Caco-2 (cell line): Measurements from ENCODE around the gene SKAP2. TPM values are rescaled to one million over a fixed set of nuclear protein-coding genes. Genes with fewer than 3 reads are reported as not detected.

ENCODE experiments used
- BruUV-seq: library from RNA; stranded (reverse); fragments of 400-500 nt; replicated peaks from 2 replicates; lab custom pipeline; 2021; lab: Mats Ljungman, UMichigan
- CTCF ChIA-PET: fragments of 300-600 bp; sonication (Branson Sonifier 250); formaldehyde crosslinking; loops from one replicate; lab custom pipeline; 2022; ENCODE audit warnings: antibody characterized with exemption; lab: Charles Lee
- POLR2A ChIA-PET: fragments of 300-600 bp; sonication (Branson Sonifier 250); formaldehyde crosslinking; loops from one replicate; lab custom pipeline; 2022; ENCODE audit warnings: antibody characterized with exemption; lab: Charles Lee
- DNase-seq, 2 experiments: peaks; one replicate each; pipeline versions ENCODE4 v3.0.0 to v3.0.0-alpha.2; 2020 to 2022
- H3K27me3 ChIP-seq: replicated peaks from 2 replicates; pipeline ENCODE4 v1.6.0; 2011; ENCODE audit warnings: low read length; ENCODE audit not compliant: control insufficient read depth, insufficient read depth
- H3K36me3 ChIP-seq: 2 replicates; pipeline ENCODE4 v1.5.1; 2011; ENCODE audit warnings: low read length; ENCODE audit not compliant: control insufficient read depth, insufficient read depth
- H3K4me1 ChIP-seq: fragments of 250-450 bp; sonication (Bioruptor Pico); 2 replicates; pipeline ENCODE4 v1.5.1; 2020; ENCODE audit warnings: mild to moderate bottlenecking
- H3K4me3 ChIP-seq: 2 replicates; pipeline ENCODE4 v1.5.1; 2011; ENCODE audit warnings: low read depth, mild to moderate bottlenecking, control low read depth, low read length
- H3K9me3 ChIP-seq: fragments of 250-450 bp; sonication (Bioruptor Pico); 2 replicates; pipeline ENCODE4 v1.5.1; 2020; ENCODE audit warnings: mild to moderate bottlenecking, moderate library complexity
- H3K27ac Mint-ChIP-seq: one replicate; pipeline ENCODE4 v1.8.0; 2022; ENCODE audit warnings: mixed read lengths; ENCODE audit not compliant: unreplicated experiment
- H3K27me3 Mint-ChIP-seq: one replicate; pipeline ENCODE4 v1.8.0; 2022; ENCODE audit warnings: mixed read lengths; ENCODE audit not compliant: insufficient read depth, unreplicated experiment
- H3K36me3 Mint-ChIP-seq: one replicate; pipeline ENCODE4 v1.8.0; 2022; ENCODE audit warnings: mild to moderate bottlenecking, mixed read lengths; ENCODE audit not compliant: insufficient read depth, unreplicated experiment
- H3K4me1 Mint-ChIP-seq: one replicate; pipeline ENCODE4 v1.8.0; 2022; ENCODE audit warnings: low read depth, mixed read lengths; ENCODE audit not compliant: unreplicated experiment
- H3K4me3 Mint-ChIP-seq: one replicate; pipeline ENCODE4 v1.8.0; 2022; ENCODE audit warnings: mild to moderate bottlenecking, moderate library complexity, mixed read lengths; ENCODE audit not compliant: unreplicated experiment
- H3K9me3 Mint-ChIP-seq: one replicate; pipeline ENCODE4 v1.8.0; 2022; ENCODE audit warnings: mixed read lengths; ENCODE audit not compliant: unreplicated experiment
- CTCF ChIP-seq, 2 experiments: fragments of 200-600 bp in 1 of 2; IDR thresholded peaks; 1 replicate in 1 of 2; 2 replicates in 1 of 2; pipeline versions ENCODE4 v1.5.1 to v1.8.0; 2011 to 2022; ENCODE audit warnings: antibody characterized with exemption in 1 of 2, control low read depth in 1 of 2, inconsistent platforms in 1 of 2, low read depth in 1 of 2, low read length in 1 of 2, mild to moderate bottlenecking in 1 of 2, moderate library complexity in 1 of 2; ENCODE audit not compliant: insufficient read depth in 1 of 2, severe bottlenecking in 1 of 2, unreplicated experiment in 1 of 2
- intact Hi-C: fragments of 100-400 bp; cut with micrococcal nuclease; formaldehyde crosslinking; loops from one replicate; pipeline ENCODE4 v1.10.0; 2022; ENCODE audit not compliant: unreplicated experiment
- total RNA-seq: library from RNA; stranded (reverse); gene quantifications from 2 replicates; pipeline ENCODE4 v1.2.3, GENCODE V29; 2022

Gene SKAP2
- total RNA-seq, 1 experiment from 2014 or later, result 36.2 TPM

- Mint-ChIP-seq H3K27me3 (no peaks in the 10 kb centered on the region), H3K4me1 (no peaks in the 10 kb centered on the region), H3K4me3 (no peak overlapping the region), H3K9me3 (no peaks in the 10 kb centered on the region), H3K36me3 (no peaks in the 10 kb centered on the region), H3K27ac (no peak overlapping the region)
- POLR2A ChIA-PET, result no interaction called here
- Histone ChIP-seq H3K9me3 (no peaks in the 10 kb centered on the region), H3K27me3 (no peaks in the 10 kb centered on the region), H3K36me3 (no peaks in the 10 kb centered on the region), H3K4me3 (no peak overlapping the region), H3K4me1 (0 out of 2 replicates have a peak, but pooled peaks cover 3% of the 10 kb centered on the region)
- TF ChIP-seq CTCF (IDR thresholded peaks at IDR 0.05; ENCODE audit: insufficient read depth in 1 of 2, low read depth in 1 of 2, low read length in 1 of 2, severe bottlenecking in 1 of 2, unreplicated experiment in 1 of 2), result no peak
- CTCF ChIA-PET, result no interaction called here
- intact Hi-C loops, result no loop called here
- BruUV-seq, result no TSS peak
- DNase-seq, result no peak
Measured at GRCh38 chr7:26675143-26675887, 189.1 kb downstream of the SKAP2 start.

- H3K36me3 Mint-ChIP-seq, result no peaks in the 10 kb centered on the region
- H3K36me3 ChIP-seq, result no peaks in the 10 kb centered on the region
- no peaks in the 10 kb centered on the region for H3K4me1 ChIP-seq
- H3K4me3 ChIP-seq, result no peak overlapping the region
- DNase-seq, result no peak
- no peaks in the 10 kb centered on the region for H3K9me3 ChIP-seq
- no peaks in the 10 kb centered on the region for H3K4me1 Mint-ChIP-seq
- TF ChIP-seq CTCF (IDR thresholded peaks at IDR 0.05; ENCODE audit: insufficient read depth in 1 of 2, low read depth in 1 of 2, low read length in 1 of 2, severe bottlenecking in 1 of 2, unreplicated experiment in 1 of 2), result no peak
- no TSS peak for BruUV-seq
- intact Hi-C loops, result no loop called here
- no peak overlapping the region for H3K27ac Mint-ChIP-seq
- H3K4me3 Mint-ChIP-seq, result no peak overlapping the region
- ChIA-PET POLR2A (no interaction called here), CTCF (interaction anchor here (0.7 kb wide), 1 partner anchor 304 kb away, joined by 4 read pairs; no protein-coding TSS in a partner anchor)
- no peaks in the 10 kb centered on the region for H3K27me3 Mint-ChIP-seq
- no peaks in the 10 kb centered on the region for H3K27me3 ChIP-seq
- no peaks in the 10 kb centered on the region for H3K9me3 Mint-ChIP-seq
Measured at GRCh38 chr7:26673858-26674257, 190.5 kb downstream of the SKAP2 start.

DNA sequence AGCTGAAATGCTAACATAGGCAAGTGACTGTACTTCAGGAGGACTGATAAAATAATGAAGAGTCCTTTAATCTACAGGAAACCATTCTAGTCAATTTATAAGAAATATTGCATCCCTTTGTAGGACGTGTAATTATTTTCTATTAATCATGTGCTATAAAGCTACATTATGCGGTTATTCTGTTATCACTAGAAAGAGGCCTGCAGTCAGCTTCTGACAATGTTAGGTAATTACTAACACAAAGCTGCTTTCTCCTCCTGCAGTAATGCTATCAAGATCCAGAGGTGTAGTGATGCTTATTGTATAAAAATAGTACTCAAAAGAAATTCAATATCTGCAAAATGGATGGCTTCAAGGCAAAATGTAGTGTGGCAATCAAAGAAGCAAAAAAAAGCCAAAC, 191.1 kb downstream of the SKAP2 start:
- Histone ChIP-seq H3K4me3 (no peak overlapping the region), H3K36me3 (no peaks in the 10 kb centered on the region), H3K27me3 (no peaks in the 10 kb centered on the region), H3K9me3 (no peaks in the 10 kb centered on the region), H3K4me1 (no peaks in the 10 kb centered on the region)
- no peak overlapping the region for H3K27ac Mint-ChIP-seq
- H3K4me3 Mint-ChIP-seq, result no peak overlapping the region
- ChIA-PET POLR2A (no interaction called here), CTCF (interaction anchor here (0.7 kb wide), 1 partner anchor 303 kb away, joined by 4 read pairs; no protein-coding TSS in a partner anchor)
- intact Hi-C loops, result no loop called here
- no peaks in the 10 kb centered on the region for H3K27me3 Mint-ChIP-seq
- no peaks in the 10 kb centered on the region for H3K36me3 Mint-ChIP-seq
- DNase-seq, result no peak
- BruUV-seq, result no TSS peak
- no peaks in the 10 kb centered on the region for H3K9me3 Mint-ChIP-seq
- no peaks in the 10 kb centered on the region for H3K4me1 Mint-ChIP-seq
- no peak for TF ChIP-seq CTCF (IDR thresholded peaks at IDR 0.05; ENCODE audit: insufficient read depth in 1 of 2, low read depth in 1 of 2, low read length in 1 of 2, severe bottlenecking in 1 of 2, unreplicated experiment in 1 of 2)
